GM21367 (cell line): ENCODE results near the gene RAB3C.
"Not testable (repeated sequence)": the region's sequence is repeated elsewhere in the genome, so short reads cannot be mapped to it uniquely, and the experiment has no call there.

ENCODE experiments used
- ATAC-seq: cut with Tn5 transposase; IDR thresholded peaks from one replicate; pipeline ENCODE4 v1.9.1; 2021; ENCODE audit not compliant: unreplicated experiment

The RAB3C gene

GRCh38 chr5:58674070-58674469 is 91.2 kb downstream of the RAB3C start:
- no peak for ATAC-seq

GRCh38 chr5:58674711-58675110 is 91.8 kb downstream of the RAB3C start:
- no peak for ATAC-seq

- ATAC-seq = no peak
Measured at GRCh38 chr5:58675341-58675740, 92.5 kb downstream of the RAB3C start.

GRCh38 chr5:58677650-58678049 is 94.8 kb downstream of the RAB3C start:
- ATAC-seq = no peak

GRCh38 chr5:58680503-58680902 is 97.6 kb downstream of the RAB3C start:
- no peak for ATAC-seq

GRCh38 chr5:58681943-58682342 is 99.1 kb downstream of the RAB3C start:
- no peak for ATAC-seq

GRCh38 chr5:58683567-58683966 is 100.7 kb downstream of the RAB3C start:
- ATAC-seq = no peak

- ATAC-seq = no peak
Measured at GRCh38 chr5:58687079-58687478, 104.2 kb downstream of the RAB3C start.

GRCh38 chr5:58687595-58687994 is 104.7 kb downstream of the RAB3C start:
- ATAC-seq = no peak

GRCh38 chr5:58699088-58699761 is 116.3 kb downstream of the RAB3C start:
- ATAC-seq = not testable (repeated sequence)

- no peak for ATAC-seq
Measured at GRCh38 chr5:58699762-58700118, 116.9 kb downstream of the RAB3C start.

- ATAC-seq = no peak
Measured at GRCh38 chr5:58703925-58704555, 121.2 kb downstream of the RAB3C start.

- no peak for ATAC-seq
Measured at GRCh38 chr5:58706736-58707135, 123.9 kb downstream of the RAB3C start.

- no peak for ATAC-seq
Measured at GRCh38 chr5:58708456-58708855, 125.6 kb downstream of the RAB3C start.

- ATAC-seq = not testable (repeated sequence)
Measured at GRCh38 chr5:58710425-58710824, 127.5 kb downstream of the RAB3C start.

GRCh38 chr5:58710871-58711270 is 128.0 kb downstream of the RAB3C start:
- no peak for ATAC-seq

- no peak for ATAC-seq
Measured at GRCh38 chr5:58711965-58712364, 129.1 kb downstream of the RAB3C start.

GRCh38 chr5:58714046-58714445 is 131.2 kb downstream of the RAB3C start:
- no peak for ATAC-seq

- no peak for ATAC-seq
Measured at GRCh38 chr5:58715997-58716656, 133.3 kb downstream of the RAB3C start.

- ATAC-seq = no peak
Measured at GRCh38 chr5:58716713-58717112, 133.8 kb downstream of the RAB3C start.

GRCh38 chr5:58717303-58718007 is 134.6 kb downstream of the RAB3C start:
- ATAC-seq = no peak
